H1 (cell line): ENCODE measurements around the gene CYP27B1. TPM values are rescaled to one million over a fixed set of nuclear protein-coding genes. Genes with fewer than 3 reads are reported as not detected.

Source experiments
- CTCF ChIA-PET: fragments of 300-600 bp; sonication (Branson Sonifier 250); formaldehyde crosslinking; loops from one replicate; lab custom pipeline; 2021; ENCODE audit not compliant: partially characterized antibody; lab: Charles Lee
- POLR2A ChIA-PET: fragments of 300-600 bp; sonication (Branson Sonifier 250); formaldehyde crosslinking; loops from one replicate; lab custom pipeline; 2021; ENCODE audit warnings: inconsistent platforms; ENCODE audit not compliant: partially characterized antibody; lab: Charles Lee
- DNase-seq, 2 experiments: peaks; one replicate each; pipeline versions ENCODE4 v3.0.0 to v3.0.0-alpha.2; 2010 to 2022; ENCODE audit warnings: low spot score in 2 of 2, low read depth in 1 of 2, mixed read lengths in 1 of 2
- FAIRE-seq: peaks from 2 replicates; lab custom pipeline; 2011; peaks lifted over from hg19 to GRCh38; lab: Jason Lieb, UNC
- H2AFZ ChIP-seq: 2 replicates; pipeline ENCODE4 v1.8.1; 2012; ENCODE audit warnings: low read length, inconsistent platforms
- H2AK5ac ChIP-seq: 2 replicates; pipeline ENCODE4 v1.6.1; 2013; ENCODE audit warnings: low read depth, low read length
- H2BK120ac ChIP-seq: replicated peaks from 2 replicates; pipeline ENCODE3; 2013; ENCODE audit warnings: low read depth, low read length, inconsistent platforms
- H2BK12ac ChIP-seq: 2 replicates; pipeline ENCODE4 v1.6.1; 2013; ENCODE audit warnings: low read depth, low read length
- H2BK15ac ChIP-seq: 2 replicates; pipeline ENCODE4 v1.6.1; 2013; ENCODE audit warnings: low read length
- H2BK20ac ChIP-seq: 2 replicates; pipeline ENCODE4 v1.6.1; 2013; ENCODE audit warnings: low read length
- H2BK5ac ChIP-seq: 2 replicates; pipeline ENCODE4 v1.6.1; 2013; ENCODE audit warnings: low read depth, low read length
- H3K14ac ChIP-seq: 2 replicates; pipeline ENCODE4 v1.6.1; 2013; ENCODE audit warnings: inconsistent platforms; ENCODE audit not compliant: insufficient read length
- H3K18ac ChIP-seq: 2 replicates; pipeline ENCODE4 v1.6.1; 2013; ENCODE audit warnings: low read length; ENCODE audit errors: extremely low read depth
- H3K23ac ChIP-seq: 2 replicates; pipeline ENCODE4 v1.6.1; 2013; ENCODE audit warnings: inconsistent platforms; ENCODE audit not compliant: insufficient read length
- H3K23me2 ChIP-seq: 2 replicates; pipeline ENCODE4 v1.6.1; 2013; ENCODE audit warnings: low read depth, low read length
- H3K27ac ChIP-seq: 2 replicates; pipeline ENCODE4 v1.6.1; 2011; ENCODE audit warnings: low read depth, low read length, inconsistent platforms
- H3K27me3 ChIP-seq, 4 experiments: replicated peaks in 1 of 4; 1 replicate in 1 of 4; 2 replicates in 3 of 4; pipeline versions ENCODE4 v1.6.1 to v1.8.1; 2011 to 2013; ENCODE audit warnings: low read length in 3 of 4, mild to moderate bottlenecking in 3 of 4, inconsistent platforms in 2 of 4, mixed read lengths in 2 of 4, moderate library complexity in 1 of 4; ENCODE audit not compliant: control insufficient read depth in 3 of 4, insufficient read depth in 3 of 4; ENCODE audit errors: extremely low read depth in 1 of 4
- H3K36me3 ChIP-seq, 4 experiments: 2 replicates each; pipeline versions ENCODE4 v1.6.1 to v1.8.1; 2011 to 2013; ENCODE audit warnings: mild to moderate bottlenecking in 4 of 4, low read length in 3 of 4, moderate library complexity in 2 of 4, control low read depth in 1 of 4, inconsistent platforms in 1 of 4; ENCODE audit not compliant: insufficient read depth in 4 of 4, control insufficient read depth in 2 of 4
- H3K4ac ChIP-seq: replicated peaks from 2 replicates; pipeline ENCODE3; 2013; ENCODE audit warnings: low read length, low read depth, mixed read lengths, inconsistent platforms; ENCODE audit not compliant: insufficient read length
- H3K4me1 ChIP-seq, 4 experiments: replicated peaks in 1 of 4; 1 replicate in 1 of 4; 2 replicates in 3 of 4; pipeline versions ENCODE4 v1.6.1 to v1.8.1; 2011 to 2013; ENCODE audit warnings: low read length in 3 of 4, inconsistent platforms in 2 of 4, mixed read lengths in 1 of 4; ENCODE audit not compliant: insufficient read depth in 4 of 4, control insufficient read depth in 3 of 4
- H3K4me2 ChIP-seq, 2 experiments: 2 replicates each; pipeline versions ENCODE4 v1.6.1 to v1.8.1; 2011 to 2013; ENCODE audit warnings: low read depth in 2 of 2, low read length in 2 of 2, control low read depth in 1 of 2, inconsistent platforms in 1 of 2, mild to moderate bottlenecking in 1 of 2; ENCODE audit not compliant: insufficient read depth in 1 of 2
- H3K4me3 ChIP-seq, 4 experiments: fragments of 200-600, 300-600 bp in 1 of 4; sonication (generic), shearing (Covaris generic), sonication (Bioruptor Twin) in 1 of 4; 2 replicates each; pipeline versions ENCODE4 v1.5.1 to v1.8.1; 2011 to 2016; ENCODE audit warnings: low read length in 4 of 4, low read depth in 3 of 4, control low read depth in 2 of 4, inconsistent platforms in 2 of 4, mild to moderate bottlenecking in 2 of 4, mixed read lengths in 1 of 4, moderate library complexity in 1 of 4; ENCODE audit not compliant: insufficient read depth in 2 of 4; ENCODE audit errors: extremely low read depth in 1 of 4
- H3K56ac ChIP-seq: replicated peaks from 2 replicates; pipeline ENCODE3; 2013; ENCODE audit warnings: low read depth, mild to moderate bottlenecking, mixed read lengths, low read length, inconsistent platforms; ENCODE audit not compliant: insufficient read length
- H3K79me1 ChIP-seq: 2 replicates; pipeline ENCODE4 v1.6.1; 2013; ENCODE audit warnings: low read depth, low read length, control low read depth
- H3K79me2 ChIP-seq, 2 experiments: 2 replicates each; pipeline versions ENCODE4 v1.6.1 to v1.8.1; 2012 to 2013; ENCODE audit warnings: low read length in 2 of 2, mild to moderate bottlenecking in 2 of 2, inconsistent platforms in 1 of 2; ENCODE audit not compliant: insufficient read depth in 2 of 2, control insufficient read depth in 1 of 2
- H3K9ac ChIP-seq, 4 experiments: replicated peaks in 1 of 4; 1 replicate in 1 of 4; 2 replicates in 3 of 4; pipeline versions ENCODE4 v1.6.1 to v1.8.1; 2011 to 2013; ENCODE audit warnings: low read depth in 3 of 4, low read length in 3 of 4, control low read depth in 2 of 4, mild to moderate bottlenecking in 2 of 4, moderate library complexity in 2 of 4, inconsistent platforms in 1 of 4; ENCODE audit errors: extremely low read depth in 1 of 4
- H3K9me3 ChIP-seq, 2 experiments: 2 replicates each; pipeline versions ENCODE4 v1.6.1 to v1.8.1; 2012 to 2013; ENCODE audit warnings: mild to moderate bottlenecking in 2 of 2, moderate library complexity in 2 of 2, control low read depth in 1 of 2, inconsistent platforms in 1 of 2, low read depth in 1 of 2, low read length in 1 of 2, mixed read lengths in 1 of 2; ENCODE audit not compliant: insufficient read depth in 2 of 2
- H4K20me1 ChIP-seq, 2 experiments: replicated peaks in 1 of 2; 2 replicates each; pipeline versions ENCODE3 to v1.8.1; 2011 to 2013; ENCODE audit warnings: inconsistent platforms in 2 of 2, low read length in 2 of 2, mild to moderate bottlenecking in 1 of 2; ENCODE audit not compliant: insufficient read depth in 2 of 2, control insufficient read depth in 1 of 2
- H4K5ac ChIP-seq: 2 replicates; pipeline ENCODE4 v1.6.1; 2013; ENCODE audit warnings: low read length, low read depth, mixed read lengths, inconsistent platforms; ENCODE audit not compliant: insufficient read length
- H4K8ac ChIP-seq: 2 replicates; pipeline ENCODE4 v1.8.0; 2013; ENCODE audit warnings: mild to moderate bottlenecking, moderate library complexity, low read length, inconsistent platforms; ENCODE audit not compliant: insufficient read depth; ENCODE audit errors: extremely low read depth
- H4K91ac ChIP-seq: replicated peaks from 2 replicates; pipeline ENCODE3; 2013; ENCODE audit warnings: low read length, mixed read lengths, inconsistent platforms; ENCODE audit not compliant: insufficient read length
- BRCA1 ChIP-seq: IDR thresholded peaks from 2 replicates; pipeline ENCODE4 v1.6.1; 2012; ENCODE audit warnings: low read depth, low read length, improper control_type of control experiment
- PHF8 ChIP-seq: fragments of 200-600 bp; sonication (generic); conservative IDR thresholded peaks from 2 replicates; pipeline ENCODE4 v1.7.1; 2012; ENCODE audit warnings: low read depth, mild to moderate bottlenecking, inconsistent platforms, low read length, moderate library complexity
- POLR2A ChIP-seq, 2 experiments: IDR thresholded peaks; 1 replicate in 1 of 2; 2 replicates in 1 of 2; pipeline ENCODE4 v1.6.1; 2011; ENCODE audit warnings: low read depth in 2 of 2, low read length in 2 of 2, mild to moderate bottlenecking in 2 of 2; ENCODE audit errors: control extremely low read depth in 1 of 2
- POU5F1 ChIP-seq: IDR thresholded peaks from 2 replicates; pipeline ENCODE4 v1.6.1; 2011; ENCODE audit warnings: low read depth, mild to moderate bottlenecking, low read length, moderate library complexity
- SAP30 ChIP-seq: fragments of 300-600 bp; sonication (generic); IDR thresholded peaks from 2 replicates; pipeline ENCODE4 v1.7.1; 2012; ENCODE audit warnings: low read length, moderate library complexity, mild to moderate bottlenecking, inconsistent platforms; ENCODE audit not compliant: insufficient read depth, insufficient replicate concordance
- WGBS, 2 experiments: shearing (Covaris generic) in 1 of 2; methylation state at CpG; one replicate each; pipeline versions ENCODE4 v1.1.6 to v1.1.7; 2013 to 2015; ENCODE audit warnings: low lambda C conversion rate in 2 of 2, mixed read lengths in 2 of 2, inconsistent platforms in 1 of 2, low coverage in 1 of 2, missing lambda C conversion rate in 1 of 2; ENCODE audit not compliant: insufficient replicate concordance in 2 of 2, insufficient coverage in 1 of 2, insufficient read length in 1 of 2; ENCODE audit errors: extremely low coverage in 1 of 2, missing lambda C conversion rate in 1 of 2; 5-methylcytosine and 5-hydroxymethylcytosine counted together
- polyA plus RNA-seq, 7 experiments: library from polyadenylated mRNA; depleted of rRNA in 3 of 7; stranded (reverse) in 5 of 7; unstranded in 2 of 7; fragments of >200 nt in 5 of 7; fragments of 200-250 nt in 2 of 7; gene quantifications; 1 replicate in 5 of 7; 2 replicates in 1 of 7; 4 replicates in 1 of 7; pipeline versions ENCODE4 v1.2.1 to v1.2.3, GENCODE V29; 2011 to 2013; ENCODE audit warnings: missing spikeins in 2 of 7, mixed read lengths in 2 of 7
- total RNA-seq: library from RNA; stranded (reverse); fragmentation: NEBNext Ultra II Directional; extraction: Animal tissue kit (Norgen Biotek cat#: 25700); gene quantifications from 2 replicates; pipeline ENCODE4 v1.2.1, GENCODE V29; 2021
- TF ChIP-seq, protein P1 (sequence below), 3 experiments: IDR thresholded peaks; 1 replicate in 2 of 3; 2 replicates in 1 of 3; pipeline versions ENCODE4 v1.5.1 to v1.6.1; 2011; ENCODE audit warnings: low read length in 3 of 3, mild to moderate bottlenecking in 3 of 3, inconsistent platforms in 2 of 3, low read depth in 1 of 3, moderate library complexity in 1 of 3; ENCODE audit not compliant: insufficient read depth in 1 of 3; ENCODE audit errors: control extremely low read depth in 1 of 3

The CYP27B1 gene
- total and polyA plus RNA-seq, 2 of the 8 experiments (the other 6 are each of a cell fraction or from before 2014, with no cell fraction given) = 2.9 to 3.3 TPM

GRCh38 chr12:57745485-57745881, 21.4 kb downstream of the CYP27B1 start:
- 54% methylated on average over 8 of the region's 8 CpGs; no CpG with 5 or more reads in 1 of the 2 experiments for WGBS, 2 experiments
- Histone ChIP-seq H3K4ac (peak overlapping the region; percentile 57), H3K9ac (peak overlapping the region in 3 of 4 experiments; percentile 41 to 86 (median 83); a peak in 6 of 7 replicates), H3K18ac (peak overlapping the region; percentile 83; the same call in 1 of the 2 replicates), H2BK12ac (peak overlapping the region; percentile 21; the same call in 1 of the 2 replicates), H2BK5ac (peak overlapping the region; percentile 76; the same call in 1 of the 2 replicates), H3K9me3 (no peaks in the 10 kb centered on the region), H3K27ac (peak overlapping the region; percentile 41; the same call in 1 of the 2 replicates), H4K8ac (no peak overlapping the region), H3K4me3 (peak overlapping the region; percentile 66 to 85 (median 74)), H3K4me1 (peaks cover 0 to 5% (median 4%) of the 10 kb centered on the region in 4 experiments; a peak in 4 of 7 replicates), H2AK5ac (0 out of 2 replicates have a peak overlapping the region, but pooled peaks have one; percentile 27), H4K5ac (peak overlapping the region; percentile 47), H2BK20ac (no peak overlapping the region), H3K4me2 (peak overlapping the region; percentile 91 to 97), H2BK15ac (peak overlapping the region; percentile 53; the same call in 1 of the 2 replicates), H2AFZ (no peak overlapping the region), H4K20me1 (peaks cover 0 to 2% of the 10 kb centered on the region in 2 experiments), H4K91ac (peak overlapping the region; percentile 56), H3K23me2 (peaks cover 4% of the 10 kb centered on the region), H3K23ac (no peak overlapping the region), H3K79me2 (peaks cover under 1 to 4% of the 10 kb centered on the region in 2 experiments; a peak in 3 of 4 replicates), H3K36me3 (peaks cover 19 to 43% (median 32%) of the 10 kb centered on the region in 4 experiments), H3K27me3 (peaks cover 3 to 15% (median 12%) of the 10 kb centered on the region in 4 experiments), H2BK120ac (peak overlapping the region; percentile 39), H3K14ac (no peak overlapping the region), H3K56ac (no peak overlapping the region), H3K79me1 (peaks cover 9% of the 10 kb centered on the region)
- TF ChIP-seq SAP30 = no peak
- TF ChIP-seq POLR2A (IDR thresholded peaks at IDR 0.05; ENCODE audit: control extremely low read depth in 1 of 2, low read depth in 2 of 2, low read length in 2 of 2) = peak in 1 of 2 experiments; percentile 69; a peak in 1 of 3 replicates
- TF ChIP-seq, protein P1, sequence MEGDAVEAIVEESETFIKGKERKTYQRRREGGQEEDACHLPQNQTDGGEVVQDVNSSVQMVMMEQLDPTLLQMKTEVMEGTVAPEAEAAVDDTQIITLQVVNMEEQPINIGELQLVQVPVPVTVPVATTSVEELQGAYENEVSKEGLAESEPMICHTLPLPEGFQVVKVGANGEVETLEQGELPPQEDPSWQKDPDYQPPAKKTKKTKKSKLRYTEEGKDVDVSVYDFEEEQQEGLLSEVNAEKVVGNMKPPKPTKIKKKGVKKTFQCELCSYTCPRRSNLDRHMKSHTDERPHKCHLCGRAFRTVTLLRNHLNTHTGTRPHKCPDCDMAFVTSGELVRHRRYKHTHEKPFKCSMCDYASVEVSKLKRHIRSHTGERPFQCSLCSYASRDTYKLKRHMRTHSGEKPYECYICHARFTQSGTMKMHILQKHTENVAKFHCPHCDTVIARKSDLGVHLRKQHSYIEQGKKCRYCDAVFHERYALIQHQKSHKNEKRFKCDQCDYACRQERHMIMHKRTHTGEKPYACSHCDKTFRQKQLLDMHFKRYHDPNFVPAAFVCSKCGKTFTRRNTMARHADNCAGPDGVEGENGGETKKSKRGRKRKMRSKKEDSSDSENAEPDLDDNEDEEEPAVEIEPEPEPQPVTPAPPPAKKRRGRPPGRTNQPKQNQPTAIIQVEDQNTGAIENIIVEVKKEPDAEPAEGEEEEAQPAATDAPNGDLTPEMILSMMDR (IDR thresholded peaks at IDR 0.05; ENCODE audit: control extremely low read depth in 1 of 3, insufficient read depth in 1 of 3, low read depth in 1 of 3, low read length in 3 of 3) = no peak
- no peak for TF ChIP-seq PHF8
- no peak for TF ChIP-seq POU5F1
- TF ChIP-seq BRCA1 = no peak
- DNase-seq (no peak), FAIRE-seq (no peak)
- ChIA-PET CTCF (interaction anchor here (1.0 to 2.0 kb wide), 7 partner anchors 8 to 37 kb away, joined by 4 to 7 read pairs (median 5); partner anchors contain the start of gene TSFM), POLR2A (interaction anchor here (0.7 to 4.4 kb wide), 26 partner anchors 9 to 198 kb away, joined by 3 to 35 read pairs (median 4); partner anchors contain the start of genes ARHGEF25, CYP27B1, DCTN2 and EEF1AKMT3)
